Activated T-cell treated with anti-CD3 and anti-CD28 coated beads, Interleukin-2, amount 50 U/mL, for 48 hours (primary cell): Measurements from ENCODE around the gene HDAC1.

Source experiments
- DNase-seq, 2 experiments: peaks; one replicate each; pipeline ENCODE4 v3.0.0-alpha.2; 2020

The HDAC1 gene

DNA sequence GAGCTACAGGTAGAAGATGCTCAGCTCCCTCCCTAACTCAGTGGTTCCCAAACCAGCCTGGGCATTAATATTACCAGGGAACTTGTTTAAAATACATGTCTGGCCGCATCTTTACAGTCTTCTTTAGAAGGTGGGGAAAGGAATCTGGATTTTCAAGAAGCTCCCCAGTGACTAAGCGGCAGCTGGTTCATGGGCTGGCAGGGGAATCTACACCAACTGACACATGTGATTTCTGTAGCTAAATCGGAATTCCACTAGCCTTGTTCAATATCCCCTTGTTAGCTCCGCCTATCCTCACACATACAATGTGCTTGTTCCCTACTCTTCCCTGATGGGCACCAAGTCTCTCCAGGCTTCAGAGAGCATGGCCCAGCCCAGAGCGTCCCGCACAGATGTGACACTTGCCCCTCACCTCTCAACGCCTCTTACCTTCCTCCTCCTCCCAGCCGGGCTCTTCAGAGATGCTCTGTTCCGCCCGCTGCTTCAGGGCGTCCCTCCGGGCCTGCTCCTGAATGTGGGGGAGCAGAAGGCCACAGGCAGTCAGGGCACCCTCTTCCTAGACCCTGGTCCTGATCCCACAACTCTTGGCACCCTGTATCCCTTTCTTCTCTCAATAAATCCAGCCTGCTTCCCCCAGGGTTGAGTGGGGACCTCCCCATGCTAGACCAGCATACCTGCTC, 85.8 kb downstream of the HDAC1 start:
- no peak for DNase-seq

DNA sequence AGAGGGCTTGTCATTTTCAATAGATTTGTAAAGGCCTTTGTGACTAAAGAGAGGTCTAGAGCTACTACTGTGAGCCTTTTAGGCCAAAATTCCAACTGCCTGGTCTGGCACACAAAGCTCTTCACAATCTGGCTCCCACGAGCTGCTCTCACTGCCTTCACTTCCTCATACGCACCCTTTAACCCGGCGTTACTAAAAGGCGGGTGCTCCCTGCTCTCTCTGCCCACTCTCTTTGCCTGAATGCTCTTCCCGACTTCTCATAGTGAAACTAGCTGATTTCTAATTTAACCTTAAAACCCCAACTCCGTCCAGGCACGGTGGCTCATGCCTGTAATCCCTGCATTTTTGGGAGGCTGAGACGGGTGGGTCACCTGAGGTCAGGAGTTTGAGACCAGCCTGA, 88.2 kb downstream of the HDAC1 start:
- DNase-seq = no peak
